ENCODE measurements around the gene ST8SIA5.

The ST8SIA5 gene

DNA sequence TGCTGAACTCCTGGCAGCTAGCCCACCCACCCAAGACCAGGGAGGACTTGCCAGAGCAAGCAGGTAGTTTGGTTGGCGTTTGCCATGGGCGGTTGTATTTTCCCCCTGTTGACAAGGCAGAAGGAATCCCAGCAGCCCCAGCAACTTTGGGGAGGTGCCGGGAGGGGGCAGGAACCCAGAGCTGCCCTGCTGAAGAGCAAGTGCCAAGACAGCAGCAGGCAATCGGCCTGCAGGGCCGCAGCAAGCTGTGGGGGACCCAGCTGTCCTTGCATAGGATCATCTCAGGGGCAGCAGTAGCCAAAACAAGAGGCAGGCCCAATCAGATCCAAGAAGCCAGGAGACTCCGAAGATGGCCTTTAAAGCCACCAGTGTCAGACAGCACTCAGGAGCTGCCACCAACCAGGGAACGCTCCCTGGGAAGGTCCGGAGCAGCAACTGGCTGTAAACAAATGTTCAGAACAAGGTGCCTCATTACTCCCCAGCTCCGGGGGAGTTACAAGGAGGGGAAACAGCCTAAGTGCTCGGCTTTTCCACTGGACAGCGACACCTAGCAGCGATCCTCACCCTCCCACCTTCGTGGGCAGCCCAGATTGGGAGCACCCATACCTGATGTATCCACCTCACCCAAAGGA, 2.1 kb downstream of the ST8SIA5 start:
- peak overlapping the region in 10 of 11 experiments; percentile 64 to 86 (median 76); a peak in 21 of 22 replicates for H3K27ac ChIP-seq
- H3K4me1 ChIP-seq: peaks cover 28 to 45% (median 35%) of the 10 kb centered on the region in 10 experiments
- H3K9me3 ChIP-seq (replicated peaks in 1 of 11): peaks cover 8 to 33% (median 23%) of the 10 kb centered on the region in 11 experiments; a peak in 20 of 22 replicates
- H3K27me3 ChIP-seq: peaks cover 0 to 8% (median 0%) of the 10 kb centered on the region in 11 experiments; a peak in 6 of 22 replicates
- H3K4me3 ChIP-seq: peak overlapping the region in 8 of 10 experiments; percentile 24 to 73 (median 68); a peak in 15 of 20 replicates
- H3K9ac ChIP-seq: peak overlapping the region in 10 of 11 experiments; percentile 1 to 80 (median 76); a peak in 14 of 22 replicates
- peak overlapping the region; percentile 77 to 97 (median 84) for H3K4me2 ChIP-seq
- H4K20me1 ChIP-seq: no peaks in the 10 kb centered on the region
- no peak for TF ChIP-seq Cebpa-rat (IDR thresholded peaks at IDR 0.05)
- H3K36me3 ChIP-seq: peaks cover 0 to 5% (median 0%) of the 10 kb centered on the region in 11 experiments; a peak in 1 of 22 replicates

DNA sequence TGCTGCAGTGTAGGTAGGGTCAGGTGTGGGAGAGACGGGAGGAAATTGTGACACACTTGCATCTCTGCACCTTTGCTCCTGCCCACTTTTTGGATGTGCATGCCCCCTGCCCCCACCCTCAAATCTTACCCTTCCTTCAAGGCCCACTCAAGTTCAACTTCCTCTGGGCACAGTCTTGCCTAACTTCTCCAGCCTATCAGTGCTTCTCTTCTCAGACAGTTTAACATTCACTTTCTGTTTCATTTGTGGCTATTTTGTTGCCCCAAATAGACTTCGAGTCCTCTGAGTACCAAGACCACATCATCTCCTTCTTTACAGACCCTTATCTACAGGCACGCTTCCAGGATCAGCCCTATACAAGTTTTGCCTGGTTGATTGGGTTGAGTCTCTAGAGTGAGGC, 2.7 kb downstream of the ST8SIA5 start:
- Histone ChIP-seq H3K27me3 (peaks cover 0 to 8% (median 0%) of the 10 kb centered on the region in 11 experiments; a peak in 6 of 22 replicates), H4K20me1 (no peaks in the 10 kb centered on the region), H3K9me3 (replicated peaks in 1 of 11) (peaks cover 8 to 33% (median 23%) of the 10 kb centered on the region in 11 experiments; a peak in 20 of 22 replicates), H3K27ac (peak overlapping the region in 10 of 11 experiments; percentile 64 to 86 (median 76); a peak in 20 of 22 replicates), H3K4me3 (peak overlapping the region in 8 of 10 experiments; percentile 24 to 70 (median 66); a peak in 14 of 20 replicates), H3K4me2 (peak overlapping the region; percentile 77 to 97 (median 84)), H3K9ac (peak overlapping the region in 10 of 11 experiments; percentile 1 to 80 (median 76); a peak in 14 of 22 replicates), H3K36me3 (peaks cover 0 to 5% (median 0%) of the 10 kb centered on the region in 11 experiments; a peak in 1 of 22 replicates), H3K4me1 (peaks cover 28 to 45% (median 35%) of the 10 kb centered on the region in 10 experiments)
- peak in 7 of 11 experiments; percentile 28 to 78 (median 54); a peak in 8 of 22 replicates for TF ChIP-seq Cebpa-rat (IDR thresholded peaks at IDR 0.05)

DNA sequence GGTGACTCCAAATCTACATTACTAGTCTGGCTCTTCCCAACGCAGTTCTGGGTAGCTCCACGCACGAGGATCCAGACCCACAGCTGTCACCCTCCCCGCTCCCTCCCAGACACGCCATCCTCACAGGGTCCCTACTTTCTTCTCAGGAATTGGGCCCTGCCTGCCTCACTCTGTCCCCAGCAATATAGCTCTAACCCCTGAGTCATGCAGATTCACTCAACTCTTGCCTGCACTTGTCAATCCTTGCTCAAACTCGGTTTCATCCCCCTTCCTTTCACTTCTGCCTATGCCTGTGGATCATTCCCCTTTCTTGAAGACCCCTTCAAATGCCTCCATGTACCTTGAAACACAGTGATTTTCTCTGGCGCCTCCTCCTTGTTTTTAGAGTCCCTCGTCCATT, 5.0 kb downstream of the ST8SIA5 start:
- H3K4me3 ChIP-seq: no peak overlapping the region
- peaks cover 0 to 5% (median 0%) of the 10 kb centered on the region in 11 experiments; a peak in 1 of 22 replicates for H3K36me3 ChIP-seq
- H3K27ac ChIP-seq: 0 out of 22 replicates have a peak overlapping the region, but pooled peaks of 1 of the 11 experiments have one; percentile 16
- H3K9me3 ChIP-seq (replicated peaks in 1 of 11): peaks cover 0 to 21% (median 10%) of the 10 kb centered on the region in 11 experiments; a peak in 17 of 22 replicates
- peaks cover 0 to 8% (median 0%) of the 10 kb centered on the region in 11 experiments; a peak in 6 of 22 replicates for H3K27me3 ChIP-seq
- no peaks in the 10 kb centered on the region for H4K20me1 ChIP-seq
- no peak for TF ChIP-seq Cebpa-rat (IDR thresholded peaks at IDR 0.05)
- H3K9ac ChIP-seq: no peak overlapping the region
- H3K4me2 ChIP-seq: 0 out of 22 replicates have a peak overlapping the region, but pooled peaks of 1 of the 11 experiments have one; percentile 8
- peaks cover 28 to 45% (median 32%) of the 10 kb centered on the region in 10 experiments for H3K4me1 ChIP-seq

- no peak for TF ChIP-seq Cebpa-rat (IDR thresholded peaks at IDR 0.05)
These were observed 6.2 kb downstream of the ST8SIA5 start for GRCh38 chr18:46750626-46751025.

GRCh38 chr18:46748466-46748865, 8.4 kb downstream of the ST8SIA5 start:
- Histone ChIP-seq H3K27ac (no peak overlapping the region), H3K27me3 (no peaks in the 10 kb centered on the region), H3K4me3 (no peak overlapping the region), H4K20me1 (no peaks in the 10 kb centered on the region), H3K4me2 (no peak overlapping the region; a peak in 1 of 22 replicates), H3K4me1 (peaks cover 0 to 14% (median 2%) of the 10 kb centered on the region in 10 experiments; a peak in 15 of 20 replicates), H3K36me3 (peaks cover 0 to 5% (median 0%) of the 10 kb centered on the region in 11 experiments; a peak in 1 of 22 replicates), H3K9me3 (replicated peaks in 1 of 11) (peaks cover 0 to 11% (median 4%) of the 10 kb centered on the region in 11 experiments; a peak in 4 of 22 replicates), H3K9ac (no peak overlapping the region)
- TF ChIP-seq Cebpa-rat (IDR thresholded peaks at IDR 0.05): no peak

More at GRCh38 chr18:46750626-46751025, 6.2 kb downstream of the ST8SIA5 start:
- H3K9me3 ChIP-seq (replicated peaks in 1 of 11): peaks cover 0 to 11% (median 0%) of the 10 kb centered on the region in 11 experiments; a peak in 3 of 22 replicates
- H3K27me3 ChIP-seq: no peaks in the 10 kb centered on the region
- H3K9ac ChIP-seq: no peak overlapping the region
- H3K4me2 ChIP-seq: no peak overlapping the region
- peaks cover 0 to 5% (median 0%) of the 10 kb centered on the region in 11 experiments; a peak in 1 of 22 replicates for H3K36me3 ChIP-seq
- no peaks in the 10 kb centered on the region for H4K20me1 ChIP-seq
- H3K4me1 ChIP-seq: peaks cover 19 to 36% (median 23%) of the 10 kb centered on the region in 10 experiments
- H3K4me3 ChIP-seq: no peak overlapping the region
- no peak overlapping the region for H3K27ac ChIP-seq

DNA sequence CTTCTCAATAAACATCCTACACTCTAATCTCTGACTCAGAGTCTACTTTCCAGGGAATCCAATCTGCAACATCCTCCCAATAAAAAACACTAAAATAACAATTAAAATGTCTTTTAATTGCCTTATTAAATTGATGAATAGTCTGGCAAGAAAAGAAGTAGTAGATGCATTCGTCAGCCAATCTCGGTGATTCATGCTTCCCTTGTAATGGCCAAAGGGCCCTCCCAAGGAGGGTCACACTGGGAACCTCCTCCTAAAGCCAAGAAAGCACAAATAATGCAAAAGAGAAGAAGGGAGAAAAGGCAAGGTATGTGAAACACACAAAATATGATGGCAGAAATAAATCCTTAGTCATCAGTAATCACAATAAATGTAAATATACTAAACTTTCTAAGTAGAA, 16.8 kb downstream of the ST8SIA5 start:
- H3K27me3 ChIP-seq: no peaks in the 10 kb centered on the region
- H4K20me1 ChIP-seq: no peaks in the 10 kb centered on the region
- peaks cover 26 to 39% (median 33%) of the 10 kb centered on the region in 11 experiments for H3K9me3 ChIP-seq (replicated peaks in 1 of 11)
- no peak overlapping the region for H3K9ac ChIP-seq
- no peak for TF ChIP-seq Cebpa-rat (IDR thresholded peaks at IDR 0.05)
- no peak overlapping the region for H3K27ac ChIP-seq
- peaks cover 0 to 10% (median 0%) of the 10 kb centered on the region in 10 experiments; a peak in 2 of 20 replicates for H3K4me1 ChIP-seq
- H3K4me2 ChIP-seq: no peak overlapping the region
- H3K4me3 ChIP-seq: no peak overlapping the region
- H3K36me3 ChIP-seq: peaks cover 0 to 7% (median 0%) of the 10 kb centered on the region in 11 experiments; a peak in 1 of 22 replicates

- Histone ChIP-seq H3K9ac (no peak overlapping the region), H3K27me3 (no peaks in the 10 kb centered on the region), H3K4me1 (peaks cover 0 to 10% (median 0%) of the 10 kb centered on the region in 10 experiments; a peak in 2 of 20 replicates), H4K20me1 (no peaks in the 10 kb centered on the region), H3K9me3 (replicated peaks in 1 of 11) (peaks cover 22 to 38% (median 31%) of the 10 kb centered on the region in 11 experiments), H3K4me2 (no peak overlapping the region; a peak in 1 of 22 replicates), H3K27ac (no peak overlapping the region), H3K4me3 (no peak overlapping the region), H3K36me3 (peaks cover 0 to 7% (median 0%) of the 10 kb centered on the region in 11 experiments; a peak in 1 of 22 replicates)
- TF ChIP-seq Cebpa-rat (IDR thresholded peaks at IDR 0.05): no peak
These were observed 18.4 kb downstream of the ST8SIA5 start for GRCh38 chr18:46738491-46738890.

DNA sequence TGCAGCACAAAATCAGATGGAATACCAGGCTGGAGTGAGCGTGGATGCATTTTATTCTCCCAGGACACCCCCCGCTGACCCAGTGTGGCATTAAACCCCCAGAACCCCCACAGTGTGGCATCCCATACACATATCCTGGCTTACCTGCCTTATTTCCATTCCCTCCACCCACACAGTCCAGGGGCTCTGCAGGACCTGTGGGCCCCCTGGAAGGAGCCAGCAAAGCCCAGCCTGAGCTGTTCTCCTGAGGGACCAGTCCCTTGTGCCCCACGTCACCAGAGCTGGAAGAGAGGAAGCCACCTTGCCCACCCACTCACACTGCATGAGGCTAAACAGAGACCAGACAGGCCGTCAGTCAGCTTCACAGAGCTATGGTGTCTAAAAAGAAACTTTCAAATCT, 20.1 kb downstream of the ST8SIA5 start:
- TF ChIP-seq Cebpa-rat (IDR thresholded peaks at IDR 0.05): no peak
- H3K27ac ChIP-seq: no peak overlapping the region
- H3K4me3 ChIP-seq: no peak overlapping the region
- no peak overlapping the region; a peak in 1 of 22 replicates for H3K4me2 ChIP-seq
- no peaks in the 10 kb centered on the region for H3K27me3 ChIP-seq
- H3K4me1 ChIP-seq: peaks cover 0 to 10% (median 0%) of the 10 kb centered on the region in 10 experiments; a peak in 2 of 20 replicates
- peaks cover 19 to 32% (median 27%) of the 10 kb centered on the region in 11 experiments for H3K9me3 ChIP-seq (replicated peaks in 1 of 11)
- H4K20me1 ChIP-seq: no peaks in the 10 kb centered on the region
- peaks cover 0 to 7% (median 0%) of the 10 kb centered on the region in 11 experiments; a peak in 1 of 22 replicates for H3K36me3 ChIP-seq
- no peak overlapping the region for H3K9ac ChIP-seq

Measured in BLaER1 treated with 17β-estradiol and CSF1 and Interleukin-3, amounts not matched to agents 10 nM and 100 nM (cell line).